ENCODE data around the gene ADAMTSL2.

The ADAMTSL2 gene

DNA sequence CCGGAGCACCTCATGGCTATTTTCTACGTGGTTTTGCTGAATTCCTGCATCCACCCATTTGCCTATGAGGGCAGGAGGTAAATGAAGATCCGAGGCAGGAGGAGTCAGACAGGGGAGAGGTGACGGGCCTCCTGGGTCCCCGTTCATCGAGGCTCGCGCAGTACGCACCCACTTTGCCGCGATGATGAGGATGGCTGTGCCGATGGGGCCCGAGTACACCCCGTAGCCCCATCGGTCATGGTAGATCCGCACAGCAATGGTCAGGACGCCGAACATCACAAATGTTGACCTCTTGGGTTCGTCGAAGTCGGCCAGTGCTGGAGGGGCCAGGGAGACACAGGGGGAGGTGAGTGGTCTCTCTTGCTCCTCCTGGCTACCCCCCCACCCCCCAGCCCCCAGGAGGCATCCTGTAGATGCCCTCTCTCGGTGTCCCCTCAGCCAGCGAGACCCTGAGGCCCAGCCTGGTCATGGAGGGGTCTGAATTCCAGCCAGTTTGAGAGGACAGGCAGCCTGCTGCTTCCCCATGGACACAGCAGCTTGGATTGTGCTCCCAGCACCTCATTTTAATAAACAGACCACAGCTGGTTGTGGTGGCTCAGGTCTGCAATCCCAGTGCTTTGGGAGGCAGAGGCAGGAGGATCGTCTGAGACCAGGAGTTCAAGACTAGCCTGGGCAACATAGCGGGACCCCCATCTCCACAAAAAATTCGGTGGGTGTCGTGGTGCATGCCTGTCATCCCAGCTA, 15.6 kb upstream of the ADAMTSL2 start:
- DNase-seq = no peak

- DNase-seq = peak; percentile 32
These were observed 14.8 kb upstream of the ADAMTSL2 start for GRCh38 chr9:133519693-133520092.

DNA sequence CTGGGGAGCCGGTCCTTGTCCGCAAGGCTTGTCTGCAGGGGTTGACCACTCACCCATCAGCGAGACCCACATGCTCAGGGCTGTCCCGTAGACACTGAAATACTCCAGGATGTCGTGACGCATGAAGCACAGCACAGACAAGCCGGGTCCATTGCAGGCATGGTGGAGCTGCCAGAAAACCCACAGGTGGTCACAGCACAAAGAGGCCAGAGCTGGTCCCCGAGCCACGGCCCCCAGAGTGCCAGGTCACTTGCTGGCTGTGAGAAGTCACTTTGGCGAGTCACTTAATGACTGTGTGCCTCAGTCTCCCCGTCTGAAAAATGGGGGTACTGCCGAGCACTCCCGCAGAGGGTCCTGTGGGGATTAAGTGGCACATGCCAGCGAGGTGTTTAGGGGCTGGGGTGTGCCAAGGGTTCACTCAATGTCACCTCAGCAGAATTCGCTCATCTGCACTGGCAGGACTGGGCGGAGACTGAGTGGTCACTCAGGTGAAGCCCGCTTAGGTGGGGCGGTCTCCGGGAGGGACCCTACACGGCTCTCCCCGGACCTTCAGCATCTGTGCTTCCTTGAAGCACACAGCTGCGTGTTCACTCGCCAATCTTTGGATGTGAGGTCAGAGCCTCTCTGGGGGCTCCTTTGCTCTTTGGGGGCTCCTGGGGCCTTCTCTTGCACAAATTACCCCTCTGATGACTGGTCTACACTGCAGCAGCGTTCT, 14.2 kb upstream of the ADAMTSL2 start:
- no peak for DNase-seq

- peak; percentile 90 for DNase-seq
These were observed 13.1 kb upstream of the ADAMTSL2 start for GRCh38 chr9:133521122-133522072.

- DNase-seq = peak; percentile 95
These were observed 12.2 kb upstream of the ADAMTSL2 start for GRCh38 chr9:133522073-133522910.

GRCh38 chr9:133523106-133523505, 11.4 kb upstream of the ADAMTSL2 start:
- peak; percentile 39 for DNase-seq

- no peak for DNase-seq
These were observed 10.4 kb upstream of the ADAMTSL2 start for GRCh38 chr9:133524146-133524545.

- no peak for DNase-seq
These were observed 9.8 kb upstream of the ADAMTSL2 start, which contains the start of gene MYMK for GRCh38 chr9:133524679-133525228. Gene MYMK, minus strand, starts transcription at chr9:133524959. Its CDS starts 115 bp downstream, at chr9:133524844.

DNA sequence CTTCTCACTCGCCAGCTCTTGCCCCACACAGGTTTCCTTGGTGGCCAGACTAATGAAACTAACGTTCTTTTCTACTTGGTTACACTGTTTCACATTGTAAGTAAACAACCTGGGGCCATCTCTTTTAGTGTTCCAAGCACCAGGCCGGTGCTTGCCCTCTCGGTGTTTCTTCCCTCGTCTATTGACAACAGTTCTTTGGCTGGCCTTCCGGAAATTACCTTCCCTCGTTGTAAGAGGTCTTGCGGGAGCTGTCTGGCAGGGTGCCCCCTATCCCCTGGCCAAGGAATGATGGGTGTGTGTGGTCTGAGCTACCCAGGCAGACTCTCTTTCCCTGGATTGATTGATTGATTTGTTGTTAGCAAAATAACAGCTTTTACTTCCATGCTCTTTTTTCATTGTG, 8.8 kb upstream of the ADAMTSL2 start:
- no peak for DNase-seq

DNA sequence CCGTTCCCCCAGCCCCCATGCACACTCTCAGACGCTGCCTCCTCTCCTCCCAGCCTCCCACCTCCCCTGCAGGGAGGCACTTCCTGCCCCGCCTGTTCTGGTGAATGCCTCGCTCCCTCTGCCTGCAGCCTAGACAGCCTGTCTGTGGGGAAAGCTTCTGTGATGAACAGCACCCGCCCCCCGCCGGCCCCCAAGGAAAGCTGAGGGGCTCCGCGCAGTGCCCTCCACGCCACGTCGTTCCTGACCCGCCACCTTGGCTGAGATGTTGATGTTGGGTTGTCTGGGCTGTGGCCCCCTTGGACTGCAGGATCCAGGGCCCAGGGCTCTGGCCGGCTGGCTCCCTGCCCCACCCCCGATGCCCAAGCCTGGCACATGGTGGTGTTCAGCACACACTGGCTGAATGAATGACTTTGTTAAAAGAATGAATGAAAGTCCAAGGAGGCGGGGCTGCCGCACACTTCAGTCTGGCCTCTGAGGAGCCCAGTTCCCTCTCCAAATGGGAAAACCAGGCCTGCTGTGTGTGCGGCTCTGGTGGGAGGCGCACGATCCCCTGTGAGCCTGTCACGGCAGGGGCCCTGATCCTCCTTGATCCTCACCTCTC, 7.7 kb upstream of the ADAMTSL2 start:
- DNase-seq = no peak

GRCh38 chr9:133527444-133527920, 7.0 kb upstream of the ADAMTSL2 start:
- no peak for DNase-seq

DNA sequence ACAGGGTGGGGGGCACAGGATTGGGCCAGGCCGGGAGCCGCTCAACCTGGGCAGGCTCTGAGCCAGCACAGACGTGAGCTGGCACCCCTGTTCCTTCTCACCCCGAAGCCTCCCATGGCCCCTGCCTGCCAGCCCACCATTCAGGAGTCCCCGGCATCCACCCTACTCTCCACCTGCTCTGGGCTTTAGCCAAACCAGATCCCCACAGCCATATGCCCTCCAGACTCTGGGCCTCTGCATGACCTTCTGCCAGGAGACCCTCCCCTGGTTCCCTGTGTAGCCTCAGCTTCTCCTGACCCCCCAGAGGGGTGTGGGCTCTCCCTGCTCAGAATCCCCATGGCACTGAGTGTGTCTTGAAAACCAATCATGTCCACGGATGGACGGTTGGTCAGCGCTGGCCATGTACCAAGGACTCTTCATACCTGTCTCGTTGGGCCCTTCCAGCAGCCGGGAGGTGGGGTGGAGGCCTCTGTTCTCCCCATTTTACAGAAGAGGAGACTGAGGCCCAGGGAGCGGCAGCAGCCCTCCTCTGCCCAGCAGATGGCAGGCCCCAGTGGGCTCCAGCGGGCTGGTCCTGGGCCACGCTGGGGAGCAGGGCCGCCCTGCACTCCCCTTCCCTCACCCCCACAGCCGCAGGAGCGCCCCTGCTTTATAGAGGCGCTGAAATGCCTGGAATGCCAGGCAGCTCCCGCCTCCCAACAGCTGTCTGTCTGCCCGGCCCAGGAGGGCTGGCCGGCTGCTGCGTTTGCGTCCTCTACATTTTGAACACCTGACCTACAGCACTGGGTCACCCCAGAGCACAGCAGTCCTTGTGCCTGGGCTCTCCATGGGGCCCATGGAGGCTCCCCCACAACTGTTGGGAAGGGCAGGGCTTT, 6.3 kb upstream of the ADAMTSL2 start:
- no peak for DNase-seq

DNA sequence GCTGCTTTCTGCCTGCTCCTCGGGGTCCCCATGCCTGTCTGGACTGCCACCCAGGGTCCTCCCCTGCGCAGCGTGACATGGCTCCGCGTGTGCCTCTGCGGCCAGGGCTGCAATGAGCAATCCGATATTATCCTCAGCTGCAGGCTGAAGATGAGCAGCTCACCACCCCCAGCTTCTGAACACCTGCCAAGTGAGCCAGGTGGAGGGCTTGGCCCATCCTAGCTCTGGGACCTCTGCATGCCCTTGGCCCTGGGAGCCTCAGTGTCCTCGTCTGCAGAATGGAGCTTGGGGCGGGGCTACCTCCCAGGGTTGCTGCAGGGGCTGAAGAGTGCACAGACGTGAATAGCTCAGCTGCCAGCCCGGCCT, 5.6 kb upstream of the ADAMTSL2 start:
- no peak for DNase-seq

DNA sequence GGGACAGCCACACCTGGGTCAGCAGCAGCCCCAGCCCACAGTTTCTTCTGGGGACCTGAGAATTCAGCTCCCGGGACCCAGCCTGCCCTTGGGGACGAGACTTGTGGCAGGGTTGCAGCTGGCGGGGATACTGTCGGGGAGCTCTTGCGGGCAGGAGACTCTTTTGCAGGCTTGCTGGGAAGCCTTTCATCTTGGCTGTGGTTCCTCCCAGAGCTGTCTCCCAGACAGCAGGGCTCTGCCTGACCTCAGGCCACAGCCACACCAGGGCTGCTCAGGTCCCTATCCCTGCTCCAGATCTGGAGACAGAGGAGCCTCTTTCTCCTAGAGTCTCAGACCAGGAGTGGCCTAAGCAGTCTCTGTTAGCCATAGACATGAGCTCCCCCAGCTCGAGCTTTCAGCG, 5.0 kb upstream of the ADAMTSL2 start:
- no peak for DNase-seq

DNA sequence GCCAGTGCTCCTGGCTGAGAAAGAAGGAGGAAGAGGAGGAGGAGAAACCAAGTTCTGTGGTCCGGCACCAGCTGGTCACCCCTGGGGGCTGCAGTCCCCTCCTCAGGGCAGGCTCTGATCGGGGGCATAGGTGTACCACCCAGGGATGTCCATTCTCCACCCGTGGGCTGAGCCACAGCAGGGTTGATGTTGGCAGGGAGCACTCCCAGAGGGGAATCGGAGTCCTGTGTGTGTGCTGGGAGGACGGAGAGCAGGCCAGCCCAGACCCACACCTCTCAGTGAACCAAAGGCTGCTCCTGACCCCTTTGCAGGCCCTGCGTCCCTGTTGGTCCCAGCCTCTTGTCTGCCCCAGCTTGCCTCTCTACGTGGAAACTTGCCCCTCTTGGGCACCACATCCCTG, 4.6 kb upstream of the ADAMTSL2 start:
- no peak for DNase-seq

DNA sequence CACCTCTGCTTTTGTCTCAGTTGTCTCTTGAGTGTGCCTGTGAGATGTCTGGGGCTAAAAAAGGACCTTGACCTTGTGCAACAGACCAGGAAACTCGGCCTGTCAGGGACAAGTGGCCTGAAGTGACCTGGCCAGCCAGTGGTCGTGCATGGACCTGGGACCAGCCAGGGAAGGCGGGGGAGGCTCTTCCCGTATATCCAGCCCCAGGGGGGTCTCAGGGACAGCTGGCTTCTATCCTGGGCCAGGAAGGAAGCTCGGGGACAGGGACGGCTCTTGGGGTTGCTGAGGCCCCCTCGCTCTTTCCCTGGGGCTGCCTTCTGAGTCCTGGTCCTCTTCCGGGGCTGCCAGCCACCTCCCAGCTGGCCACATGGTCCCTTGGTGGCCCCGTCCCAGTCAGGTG, 3.2 kb upstream of the ADAMTSL2 start:
- no peak for DNase-seq

GRCh38 chr9:133532937-133533668, 1.4 kb upstream of the ADAMTSL2 start:
- peak; percentile 82 for DNase-seq

DNA sequence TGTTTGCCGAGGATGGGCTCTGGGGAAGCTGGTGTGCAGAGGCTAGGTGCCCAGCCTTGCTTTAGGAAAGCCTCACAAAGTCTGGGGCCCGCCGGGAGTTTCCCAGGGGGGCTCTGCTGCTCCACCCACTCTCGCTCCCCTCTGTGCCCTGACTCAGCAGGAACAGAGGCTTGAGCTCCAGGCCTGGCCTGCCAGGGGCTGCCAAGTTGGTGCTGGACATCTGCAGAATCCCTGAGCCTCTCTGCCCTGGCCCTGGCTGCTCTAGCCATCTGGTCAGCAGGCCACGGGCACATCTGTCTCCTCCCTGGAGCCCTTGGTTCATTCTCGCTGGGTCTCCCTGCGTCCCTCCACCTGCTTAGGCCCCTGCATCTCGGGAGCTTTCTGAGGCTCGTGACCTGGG, 647 bp upstream of the ADAMTSL2 start:
- DNase-seq = no peak

DNA sequence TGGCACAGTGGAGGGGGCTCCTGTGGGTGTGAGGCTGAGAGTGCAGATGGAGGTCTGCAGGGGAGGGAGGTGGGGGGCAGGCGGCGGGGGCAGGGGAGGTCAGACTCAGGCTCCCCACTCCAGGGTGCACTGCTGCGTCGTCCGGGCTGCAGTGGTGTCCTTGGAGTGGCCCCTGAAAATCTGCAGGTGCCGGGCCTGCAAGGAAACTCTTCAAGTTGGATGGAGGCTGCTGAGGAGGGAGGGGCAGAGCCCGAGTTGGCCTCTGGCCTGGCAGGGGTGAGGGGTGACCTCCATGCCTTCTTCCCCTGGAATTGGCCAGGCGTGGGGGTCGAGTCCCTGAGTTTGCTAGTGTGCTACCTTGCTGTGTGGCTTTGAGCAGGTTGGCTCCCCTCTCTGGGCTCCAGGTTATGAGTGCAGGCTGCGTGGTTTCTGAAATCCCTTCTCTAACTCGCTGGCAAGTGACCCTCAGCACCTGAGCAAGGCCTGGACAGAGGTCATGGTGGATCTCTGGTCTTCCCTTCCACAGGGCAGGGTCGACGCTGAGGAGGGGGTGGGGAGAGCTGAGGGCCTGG, 888 bp downstream of the ADAMTSL2 start:
- DNase-seq = no peak
